Neural cell (in vitro differentiated cells): ENCODE data around the gene MRPS10. TPM values are rescaled to one million over a fixed set of nuclear protein-coding genes. Genes with fewer than 3 reads are reported as not detected.

ENCODE experiments used
- H2AFZ ChIP-seq: fragments of 200-600, 300-800 bp; sonication (generic), shearing (Covaris generic); 2 replicates; pipeline ENCODE4 v1.6.0; 2014; ENCODE audit warnings: low read depth, mild to moderate bottlenecking, antibody characterized with exemption, low read length, moderate library complexity
- H3F3A ChIP-seq: fragments of 200-600 bp; shearing (Covaris generic); 2 replicates; pipeline ENCODE4 v1.6.1; 2016; ENCODE audit warnings: mild to moderate bottlenecking, moderate library complexity, mixed read lengths, antibody characterized with exemption, low read length; ENCODE audit not compliant: insufficient read depth, poor library complexity, severe bottlenecking
- H3K27ac ChIP-seq: fragments of 200-600, 300-800 bp; sonication (generic), shearing (Covaris generic); 2 replicates; pipeline ENCODE4 v1.5.1; 2014; ENCODE audit warnings: mild to moderate bottlenecking, low read length, moderate library complexity
- H3K27me3 ChIP-seq: fragments of 300-800, 200-600 bp; sonication (generic), shearing (Covaris generic); 2 replicates; pipeline ENCODE4 v1.6.0; 2014; ENCODE audit warnings: mild to moderate bottlenecking, low read depth, low read length, moderate library complexity; ENCODE audit not compliant: insufficient read depth
- H3K36me3 ChIP-seq: fragments of 300-800, 200-600 bp; sonication (generic), shearing (Covaris generic); 2 replicates; pipeline ENCODE4 v1.5.1; 2014; ENCODE audit warnings: mild to moderate bottlenecking, antibody characterized with exemption, low read length, moderate library complexity; ENCODE audit not compliant: insufficient read depth
- H3K4me2 ChIP-seq: fragments of 300-800, 200-600 bp; sonication (generic), shearing (Covaris generic); 2 replicates; pipeline ENCODE4 v1.6.0; 2014; ENCODE audit warnings: mild to moderate bottlenecking, low read length
- H3K4me3 ChIP-seq: fragments of 300-800, 200-600 bp; sonication (generic), shearing (Covaris generic); 2 replicates; pipeline ENCODE4 v1.5.1; 2014; ENCODE audit warnings: mild to moderate bottlenecking, low read length, moderate library complexity
- H3K79me2 ChIP-seq: fragments of 200-600 bp; shearing (Covaris generic); replicated peaks from 2 replicates; pipeline ENCODE4 v1.6.0; 2014; ENCODE audit warnings: mild to moderate bottlenecking, low read length, moderate library complexity; ENCODE audit not compliant: insufficient read depth
- H3K9ac ChIP-seq: fragments of 300-800, 200-600 bp; sonication (generic), shearing (Covaris generic); 2 replicates; pipeline ENCODE4 v1.6.1; 2016; ENCODE audit warnings: mild to moderate bottlenecking, low read length, mixed read lengths
- H3K9me2 ChIP-seq: fragments of 200-600 bp; shearing (Covaris generic); 2 replicates; pipeline ENCODE4 v1.6.1; 2016; ENCODE audit warnings: mild to moderate bottlenecking, low read length, mixed read lengths; ENCODE audit not compliant: insufficient read depth
- H3K9me3 ChIP-seq: fragments of 200-600, 300-800 bp; sonication (generic), shearing (Covaris generic); 2 replicates; pipeline ENCODE4 v1.6.1; 2016; ENCODE audit warnings: mild to moderate bottlenecking, mixed run types, low read length, moderate library complexity, mixed read lengths
- H4K20me1 ChIP-seq: fragments of 200-600 bp; shearing (Covaris generic); 2 replicates; pipeline ENCODE4 v1.6.1; 2016; ENCODE audit warnings: mild to moderate bottlenecking, mixed run types; ENCODE audit not compliant: insufficient read depth
- EP300 ChIP-seq: fragments of 450-650 bp; conservative IDR thresholded peaks from 2 replicates; pipeline ENCODE4 v1.6.1; 2014; ENCODE audit warnings: antibody characterized with exemption, mild to moderate bottlenecking, moderate library complexity; ENCODE audit not compliant: poor library complexity, severe bottlenecking
- EZH2 ChIP-seq: fragments of 200-600, 300-800 bp; shearing (Covaris generic), sonication (generic); IDR thresholded peaks from 2 replicates; pipeline ENCODE4 v1.6.1; 2014; ENCODE audit warnings: antibody characterized with exemption, low read length, borderline replicate concordance, mild to moderate bottlenecking; ENCODE audit not compliant: insufficient read depth, poor library complexity, severe bottlenecking
- MXI1 ChIP-seq: fragments of 450-650 bp; conservative IDR thresholded peaks from 2 replicates; pipeline ENCODE4 v1.6.1; 2014; ENCODE audit warnings: antibody characterized with exemption, mild to moderate bottlenecking; ENCODE audit not compliant: poor library complexity, severe bottlenecking
- POLR2AphosphoS5 ChIP-seq: IDR thresholded peaks from 2 replicates; pipeline ENCODE4 v1.6.1; 2012
- RAD21 ChIP-seq: fragments of 450-650 bp; conservative IDR thresholded peaks from 2 replicates; pipeline ENCODE4 v1.6.1; 2014; ENCODE audit warnings: antibody characterized with exemption, mild to moderate bottlenecking, moderate library complexity
- SMC3 ChIP-seq: fragments of 450-650 bp; conservative IDR thresholded peaks from 2 replicates; pipeline ENCODE4 v1.6.1; 2014; ENCODE audit warnings: antibody characterized with exemption, mild to moderate bottlenecking, moderate library complexity; ENCODE audit not compliant: poor library complexity
- TAF1 ChIP-seq: IDR thresholded peaks from 2 replicates; pipeline ENCODE4 v1.6.1; 2012; ENCODE audit warnings: low read depth
- polyA plus RNA-seq: library from polyadenylated mRNA; depleted of rRNA; stranded (reverse); fragments of >200 nt; gene quantifications from 2 replicates; pipeline ENCODE4 v1.2.3, GENCODE V29; 2014
- TF ChIP-seq, protein P1 (sequence below): fragments of 450-650 bp; IDR thresholded peaks from 2 replicates; pipeline ENCODE4 v1.5.1; 2014; ENCODE audit warnings: antibody characterized with exemption, mild to moderate bottlenecking, moderate library complexity; ENCODE audit not compliant: poor library complexity, severe bottlenecking
- TF ChIP-seq, protein P2 (sequence below): IDR thresholded peaks from 2 replicates; pipeline ENCODE4 v1.6.1; 2012; ENCODE audit warnings: borderline replicate concordance

Gene MRPS10
- polyA plus RNA-seq, 1 donor from 2014 or later, result 37.4 TPM

DNA sequence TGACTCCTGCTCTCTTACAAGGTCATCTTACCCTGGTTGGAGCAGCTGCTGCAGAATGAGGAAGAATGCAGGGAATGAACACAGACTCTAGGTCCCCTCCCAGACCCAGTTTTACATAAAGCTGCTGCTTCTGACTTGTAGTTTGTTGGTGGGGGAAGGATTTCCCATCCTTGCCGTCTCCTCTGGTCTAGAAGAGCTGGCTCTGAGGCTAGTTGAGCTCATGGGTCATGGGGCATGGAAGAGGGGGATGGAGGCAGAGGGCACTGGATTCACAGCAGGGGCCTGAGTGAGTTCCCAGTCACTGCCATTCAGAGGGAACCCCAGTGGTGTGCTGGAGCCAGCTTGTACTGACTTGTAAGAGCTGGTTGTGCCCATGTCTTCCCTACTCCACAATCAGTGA, 53.7 kb downstream of the MRPS10 start:
- Histone ChIP-seq H3K9ac (no peak overlapping the region), H2AFZ (no peak overlapping the region), H3K27me3 (no peaks in the 10 kb centered on the region), H3K79me2 (no peaks in the 10 kb centered on the region), H3K9me3 (no peaks in the 10 kb centered on the region), H3K4me3 (no peak overlapping the region), H3K27ac (no peak overlapping the region), H3K9me2 (no peaks in the 10 kb centered on the region), H4K20me1 (no peaks in the 10 kb centered on the region), H3F3A (no peaks in the 10 kb centered on the region), H3K36me3 (no peaks in the 10 kb centered on the region), H3K4me2 (no peak overlapping the region)
- TF ChIP-seq SMC3 (no peak), EP300 (no peak), POLR2AphosphoS5 (no peak)
- TF ChIP-seq, protein P1, sequence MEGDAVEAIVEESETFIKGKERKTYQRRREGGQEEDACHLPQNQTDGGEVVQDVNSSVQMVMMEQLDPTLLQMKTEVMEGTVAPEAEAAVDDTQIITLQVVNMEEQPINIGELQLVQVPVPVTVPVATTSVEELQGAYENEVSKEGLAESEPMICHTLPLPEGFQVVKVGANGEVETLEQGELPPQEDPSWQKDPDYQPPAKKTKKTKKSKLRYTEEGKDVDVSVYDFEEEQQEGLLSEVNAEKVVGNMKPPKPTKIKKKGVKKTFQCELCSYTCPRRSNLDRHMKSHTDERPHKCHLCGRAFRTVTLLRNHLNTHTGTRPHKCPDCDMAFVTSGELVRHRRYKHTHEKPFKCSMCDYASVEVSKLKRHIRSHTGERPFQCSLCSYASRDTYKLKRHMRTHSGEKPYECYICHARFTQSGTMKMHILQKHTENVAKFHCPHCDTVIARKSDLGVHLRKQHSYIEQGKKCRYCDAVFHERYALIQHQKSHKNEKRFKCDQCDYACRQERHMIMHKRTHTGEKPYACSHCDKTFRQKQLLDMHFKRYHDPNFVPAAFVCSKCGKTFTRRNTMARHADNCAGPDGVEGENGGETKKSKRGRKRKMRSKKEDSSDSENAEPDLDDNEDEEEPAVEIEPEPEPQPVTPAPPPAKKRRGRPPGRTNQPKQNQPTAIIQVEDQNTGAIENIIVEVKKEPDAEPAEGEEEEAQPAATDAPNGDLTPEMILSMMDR, result no peak

DNA sequence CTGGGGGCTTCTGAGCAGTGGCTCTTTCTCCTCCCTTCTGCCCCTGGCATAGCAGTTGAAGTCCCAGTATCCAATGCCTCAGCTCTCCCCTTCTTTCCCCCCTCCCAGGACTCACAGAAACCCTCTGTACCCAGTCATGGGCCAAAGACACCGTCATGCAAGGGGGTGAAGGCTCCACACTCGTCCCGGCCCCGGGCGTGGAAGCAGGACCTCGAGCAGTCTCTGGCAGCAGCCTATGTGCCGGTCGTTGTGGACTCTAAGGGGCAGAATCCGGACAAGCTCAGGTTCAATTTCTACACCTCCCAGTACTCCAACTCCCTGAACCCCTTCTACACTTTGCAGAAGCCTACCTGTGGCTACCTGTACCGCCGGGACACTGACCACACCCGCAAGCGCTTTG, 54.8 kb downstream of the MRPS10 start:
- H3K9me2 ChIP-seq, result no peaks in the 10 kb centered on the region
- no peaks in the 10 kb centered on the region for H3K27me3 ChIP-seq
- H3K36me3 ChIP-seq, result no peaks in the 10 kb centered on the region
- H2AFZ ChIP-seq, result no peak overlapping the region
- H3K9me3 ChIP-seq, result no peaks in the 10 kb centered on the region
- TF ChIP-seq RAD21 (no peak), MXI1 (no peak), EZH2 (no peak), POLR2AphosphoS5 (no peak), SMC3 (no peak), EP300 (no peak), TAF1 (no peak)
- TF ChIP-seq, protein P1, result no peak
- TF ChIP-seq, protein P2, sequence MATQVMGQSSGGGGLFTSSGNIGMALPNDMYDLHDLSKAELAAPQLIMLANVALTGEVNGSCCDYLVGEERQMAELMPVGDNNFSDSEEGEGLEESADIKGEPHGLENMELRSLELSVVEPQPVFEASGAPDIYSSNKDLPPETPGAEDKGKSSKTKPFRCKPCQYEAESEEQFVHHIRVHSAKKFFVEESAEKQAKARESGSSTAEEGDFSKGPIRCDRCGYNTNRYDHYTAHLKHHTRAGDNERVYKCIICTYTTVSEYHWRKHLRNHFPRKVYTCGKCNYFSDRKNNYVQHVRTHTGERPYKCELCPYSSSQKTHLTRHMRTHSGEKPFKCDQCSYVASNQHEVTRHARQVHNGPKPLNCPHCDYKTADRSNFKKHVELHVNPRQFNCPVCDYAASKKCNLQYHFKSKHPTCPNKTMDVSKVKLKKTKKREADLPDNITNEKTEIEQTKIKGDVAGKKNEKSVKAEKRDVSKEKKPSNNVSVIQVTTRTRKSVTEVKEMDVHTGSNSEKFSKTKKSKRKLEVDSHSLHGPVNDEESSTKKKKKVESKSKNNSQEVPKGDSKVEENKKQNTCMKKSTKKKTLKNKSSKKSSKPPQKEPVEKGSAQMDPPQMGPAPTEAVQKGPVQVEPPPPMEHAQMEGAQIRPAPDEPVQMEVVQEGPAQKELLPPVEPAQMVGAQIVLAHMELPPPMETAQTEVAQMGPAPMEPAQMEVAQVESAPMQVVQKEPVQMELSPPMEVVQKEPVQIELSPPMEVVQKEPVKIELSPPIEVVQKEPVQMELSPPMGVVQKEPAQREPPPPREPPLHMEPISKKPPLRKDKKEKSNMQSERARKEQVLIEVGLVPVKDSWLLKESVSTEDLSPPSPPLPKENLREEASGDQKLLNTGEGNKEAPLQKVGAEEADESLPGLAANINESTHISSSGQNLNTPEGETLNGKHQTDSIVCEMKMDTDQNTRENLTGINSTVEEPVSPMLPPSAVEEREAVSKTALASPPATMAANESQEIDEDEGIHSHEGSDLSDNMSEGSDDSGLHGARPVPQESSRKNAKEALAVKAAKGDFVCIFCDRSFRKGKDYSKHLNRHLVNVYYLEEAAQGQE, result no peak
- H3K4me2 ChIP-seq, result no peak overlapping the region
- H3K9ac ChIP-seq, result no peak overlapping the region
- no peaks in the 10 kb centered on the region for H3K79me2 ChIP-seq
- H3F3A ChIP-seq, result no peaks in the 10 kb centered on the region
- H3K4me3 ChIP-seq, result no peak overlapping the region
- no peaks in the 10 kb centered on the region for H4K20me1 ChIP-seq
- no peak overlapping the region for H3K27ac ChIP-seq
